GM06990 (cell line): Measurements from ENCODE around the gene IL1RL1.
A peak's percentile ranks its signal among the peaks of the same experiment; 100 is the strongest.

Source experiments
- DNase-seq: peaks from one replicate; pipeline ENCODE4 v3.0.0-alpha.2; 2011; ENCODE audit not compliant: insufficient read length; ENCODE audit errors: extremely low read depth
- H3K27me3 ChIP-seq: replicated peaks from 2 replicates; pipeline ENCODE4 v1.6.0; 2011; ENCODE audit warnings: low read length; ENCODE audit not compliant: control insufficient read depth, insufficient read depth
- H3K36me3 ChIP-seq: 2 replicates; pipeline ENCODE4 v1.5.1; 2011; ENCODE audit warnings: low read length; ENCODE audit not compliant: control insufficient read depth, insufficient read depth
- H3K4me3 ChIP-seq: replicated peaks from 2 replicates; pipeline ENCODE4 v1.5.1; 2011; ENCODE audit warnings: low read depth, mild to moderate bottlenecking, control low read depth, low read length
- TF ChIP-seq, protein P1 (sequence below): IDR thresholded peaks from 2 replicates; pipeline ENCODE4 v1.5.1; 2011; ENCODE audit warnings: low read length, control low read depth, mild to moderate bottlenecking, inconsistent platforms; ENCODE audit not compliant: insufficient read depth, poor library complexity, severe bottlenecking

Gene IL1RL1

GRCh38 chr2:102387763-102388546, 76.6 kb downstream of the IL1RL1 start:
- no peak overlapping the region for H3K4me3 ChIP-seq
- H3K36me3 ChIP-seq, result peaks cover 2% of the 10 kb centered on the region
- H3K27me3 ChIP-seq, result no peaks in the 10 kb centered on the region
- DNase-seq, result peak; percentile 68
- TF ChIP-seq, protein P1, sequence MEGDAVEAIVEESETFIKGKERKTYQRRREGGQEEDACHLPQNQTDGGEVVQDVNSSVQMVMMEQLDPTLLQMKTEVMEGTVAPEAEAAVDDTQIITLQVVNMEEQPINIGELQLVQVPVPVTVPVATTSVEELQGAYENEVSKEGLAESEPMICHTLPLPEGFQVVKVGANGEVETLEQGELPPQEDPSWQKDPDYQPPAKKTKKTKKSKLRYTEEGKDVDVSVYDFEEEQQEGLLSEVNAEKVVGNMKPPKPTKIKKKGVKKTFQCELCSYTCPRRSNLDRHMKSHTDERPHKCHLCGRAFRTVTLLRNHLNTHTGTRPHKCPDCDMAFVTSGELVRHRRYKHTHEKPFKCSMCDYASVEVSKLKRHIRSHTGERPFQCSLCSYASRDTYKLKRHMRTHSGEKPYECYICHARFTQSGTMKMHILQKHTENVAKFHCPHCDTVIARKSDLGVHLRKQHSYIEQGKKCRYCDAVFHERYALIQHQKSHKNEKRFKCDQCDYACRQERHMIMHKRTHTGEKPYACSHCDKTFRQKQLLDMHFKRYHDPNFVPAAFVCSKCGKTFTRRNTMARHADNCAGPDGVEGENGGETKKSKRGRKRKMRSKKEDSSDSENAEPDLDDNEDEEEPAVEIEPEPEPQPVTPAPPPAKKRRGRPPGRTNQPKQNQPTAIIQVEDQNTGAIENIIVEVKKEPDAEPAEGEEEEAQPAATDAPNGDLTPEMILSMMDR, result no peak

DNA sequence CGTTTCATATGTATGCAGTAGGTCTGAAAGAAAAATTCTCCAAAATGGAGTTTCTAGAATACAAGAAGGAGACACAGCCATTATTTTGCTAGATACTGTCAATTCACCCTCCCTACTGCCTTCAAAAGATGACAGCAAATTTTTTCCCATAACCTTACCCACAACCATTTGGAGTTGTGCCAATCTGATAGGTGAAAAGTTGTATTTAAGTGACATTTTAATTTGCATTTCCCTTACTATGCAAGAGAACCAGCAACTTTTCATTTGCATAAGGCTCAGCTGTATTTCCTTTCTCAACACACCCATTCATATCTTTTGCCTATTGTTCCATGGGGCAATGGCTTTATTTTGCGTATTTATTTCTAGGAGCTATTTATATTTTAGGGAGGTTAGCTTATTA, 80.2 kb downstream of the IL1RL1 start:
- H3K36me3 ChIP-seq, result no peaks in the 10 kb centered on the region; the same call in 1 of the 2 replicates
- no peak overlapping the region for H3K4me3 ChIP-seq
- H3K27me3 ChIP-seq, result no peaks in the 10 kb centered on the region
- DNase-seq, result peak; percentile 35
- TF ChIP-seq, protein P1, result no peak

GRCh38 chr2:102392096-102392495, 80.7 kb downstream of the IL1RL1 start:
- DNase-seq, result no peak
- H3K4me3 ChIP-seq, result no peak overlapping the region
- no peaks in the 10 kb centered on the region for H3K27me3 ChIP-seq

DNA sequence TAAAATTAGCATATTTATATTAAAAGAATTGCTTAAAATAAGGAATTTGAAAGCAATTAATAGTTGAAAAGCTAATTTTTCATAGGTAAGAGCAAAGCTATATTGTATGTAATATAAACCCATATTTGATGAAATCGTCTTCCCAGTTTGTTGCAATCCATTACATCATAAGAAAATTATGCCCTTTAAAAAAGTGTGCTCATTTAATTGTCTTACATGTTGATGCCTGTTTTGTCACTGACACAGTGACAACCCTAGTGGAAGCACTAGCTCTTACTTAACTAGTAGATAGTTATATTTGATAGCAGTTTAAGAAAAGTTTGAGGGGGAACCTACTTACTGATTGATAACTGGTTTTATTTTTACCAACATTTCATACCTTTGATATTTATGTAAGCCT, 81.6 kb downstream of the IL1RL1 start:
- TF ChIP-seq, protein P1, result no peak
- Histone ChIP-seq H3K27me3 (no peaks in the 10 kb centered on the region), H3K36me3 (no peaks in the 10 kb centered on the region; the same call in 1 of the 2 replicates), H3K4me3 (no peak overlapping the region)
- no peak for DNase-seq

More at GRCh38 chr2:102392096-102392495, 80.7 kb downstream of the IL1RL1 start:
- H3K36me3 ChIP-seq, result no peaks in the 10 kb centered on the region; the same call in 1 of the 2 replicates
- TF ChIP-seq, protein P1, result no peak

GRCh38 chr2:102396012-102396411, 84.6 kb downstream of the IL1RL1 start:
- Histone ChIP-seq H3K4me3 (no peak overlapping the region), H3K27me3 (no peaks in the 10 kb centered on the region), H3K36me3 (no peaks in the 10 kb centered on the region; the same call in 1 of the 2 replicates)
- TF ChIP-seq, protein P1, result no peak
- no peak for DNase-seq

GRCh38 chr2:102397209-102397608, 85.8 kb downstream of the IL1RL1 start:
- Histone ChIP-seq H3K4me3 (no peak overlapping the region), H3K36me3 (no peaks in the 10 kb centered on the region; the same call in 1 of the 2 replicates), H3K27me3 (no peaks in the 10 kb centered on the region)
- TF ChIP-seq, protein P1, result no peak
- DNase-seq, result no peak
